Measurements from ENCODE around the gene ZNF366. TPM values are rescaled to one million over a fixed set of nuclear protein-coding genes. Genes with fewer than 3 reads are reported as not detected.

Gene ZNF366
- total RNA-seq, 1 donor from 2014 or later: 13.6 TPM

GRCh38 chr5:72452515-72453245 lies 54.5 kb downstream of the ZNF366 start:
- ATAC-seq: peak; percentile 72 to 76
- Histone ChIP-seq H3K36me3 (no peaks in the 10 kb centered on the region), H3K27ac (peak overlapping the region; percentile 87), H3K4me3 (peak overlapping the region; percentile 8), H3K27me3 (ENCODE audit: low read depth) (no peaks in the 10 kb centered on the region), H3K9me3 (no peaks in the 10 kb centered on the region), H3K4me1 (peaks cover 36% of the 10 kb centered on the region)
- intact Hi-C loops (cut with DNase I): no loop called here
- DNase-seq: no peak
- TF ChIP-seq CTCF (IDR thresholded peaks at IDR 0.05): no peak

GRCh38 chr5:72451741-72452505 lies 55.3 kb downstream of the ZNF366 start:
- intact Hi-C loops (cut with DNase I): no loop called here
- no peak for TF ChIP-seq CTCF (IDR thresholded peaks at IDR 0.05)
- peak overlapping the region; percentile 8 for H3K4me3 ChIP-seq

GRCh38 chr5:72448368-72448767 lies 58.8 kb downstream of the ZNF366 start:
- intact Hi-C loops (cut with DNase I): no loop called here
- Histone ChIP-seq H3K4me3 (no peak overlapping the region), H3K27ac (no peak overlapping the region), H3K27me3 (ENCODE audit: low read depth) (no peaks in the 10 kb centered on the region), H3K4me1 (peaks cover 26% of the 10 kb centered on the region), H3K36me3 (peaks cover 6% of the 10 kb centered on the region), H3K9me3 (no peaks in the 10 kb centered on the region)
- DNase-seq (no peak), ATAC-seq (no peak)
- no peak for TF ChIP-seq CTCF (IDR thresholded peaks at IDR 0.05)

More at GRCh38 chr5:72451741-72452505, 55.3 kb downstream of the ZNF366 start:
- Histone ChIP-seq H3K27me3 (ENCODE audit: low read depth) (no peaks in the 10 kb centered on the region), H3K27ac (peak overlapping the region; percentile 87), H3K9me3 (no peaks in the 10 kb centered on the region), H3K4me1 (peaks cover 36% of the 10 kb centered on the region), H3K36me3 (peaks cover 1% of the 10 kb centered on the region)
- ATAC-seq (peak; percentile 67 to 75), DNase-seq (no peak)

- H3K4me3 ChIP-seq: no peak overlapping the region
- no peaks in the 10 kb centered on the region for H3K9me3 ChIP-seq
- TF ChIP-seq CTCF (IDR thresholded peaks at IDR 0.05): no peak
- H3K27ac ChIP-seq: no peak overlapping the region
- DNase-seq (no peak), ATAC-seq (no peak)
- intact Hi-C loops (cut with DNase I): no loop called here
- H3K4me1 ChIP-seq: peaks cover 19% of the 10 kb centered on the region
- H3K27me3 ChIP-seq (ENCODE audit: low read depth): no peaks in the 10 kb centered on the region
- peaks cover 6% of the 10 kb centered on the region for H3K36me3 ChIP-seq
These were observed 59.5 kb downstream of the ZNF366 start for GRCh38 chr5:72447751-72448150.

GRCh38 chr5:72445969-72446368 lies 61.2 kb downstream of the ZNF366 start:
- ATAC-seq: no peak
- Histone ChIP-seq H3K27ac (no peak overlapping the region), H3K4me1 (peaks cover 2% of the 10 kb centered on the region), H3K9me3 (no peaks in the 10 kb centered on the region), H3K27me3 (ENCODE audit: low read depth) (no peaks in the 10 kb centered on the region), H3K36me3 (peaks cover 6% of the 10 kb centered on the region), H3K4me3 (no peak overlapping the region)
- intact Hi-C loops (cut with DNase I): no loop called here
- TF ChIP-seq CTCF (IDR thresholded peaks at IDR 0.05): no peak
- no peak for DNase-seq
